Heart left ventricle (tissue), 13 donors: ENCODE data around the gene GAS1.

ENCODE experiments used
- CTCF ChIP-seq, 12 donors: fragments of 200-600 bp; sonication (generic) in 4 of 12; IDR thresholded peaks; one replicate each; pipeline versions ENCODE4 v1.5.0 to v1.8.0; 2018 to 2022; ENCODE audit warnings: antibody characterized with exemption in 12 of 12, mild to moderate bottlenecking in 5 of 12
- POLR2A ChIP-seq, 2 donors: fragments of 450-650 bp; IDR thresholded peaks; one replicate each; pipeline ENCODE4 v1.6.1; 2017; ENCODE audit warnings: antibody characterized with exemption in 2 of 2, mild to moderate bottlenecking in 2 of 2, moderate library complexity in 2 of 2
- donor health status: ischemic (EF 13 %, LVEDD 7.1; RV severe dilation, severe dysfunction).
- donor health status: DM: no; HTN: yes; CAD: no.
- donor health status: DM: no; HTN: no; CAD: no.
- donor health status: ischemic (EF 25% LVEDD 6.9; RV normal size, moderate dysfunction).
- donor health status: ischemic (EF 25% LVEDD 5.7; RV mildly dilated, moderate dysfunction).
- donor health status: ischemic (EF 35%, LVEDD 5.7; RV mildly dilated, moderate dysfunction).
- donor health status: nonischemic (EF 11% LVEDD 7.7; RV severe dilation, severe dysfunction).
- donor health status: DM: yes; HTN: yes; CAD: no.
- donor health status: PGD.
- donor health status: ischemic (EF 29% LVEDD 5.4; RV normal size, mild dysfunction).
- donor health status: nonischemic (EF 23%, LVEDD 6.1; RV moderate dilation, normal function).

DNA sequence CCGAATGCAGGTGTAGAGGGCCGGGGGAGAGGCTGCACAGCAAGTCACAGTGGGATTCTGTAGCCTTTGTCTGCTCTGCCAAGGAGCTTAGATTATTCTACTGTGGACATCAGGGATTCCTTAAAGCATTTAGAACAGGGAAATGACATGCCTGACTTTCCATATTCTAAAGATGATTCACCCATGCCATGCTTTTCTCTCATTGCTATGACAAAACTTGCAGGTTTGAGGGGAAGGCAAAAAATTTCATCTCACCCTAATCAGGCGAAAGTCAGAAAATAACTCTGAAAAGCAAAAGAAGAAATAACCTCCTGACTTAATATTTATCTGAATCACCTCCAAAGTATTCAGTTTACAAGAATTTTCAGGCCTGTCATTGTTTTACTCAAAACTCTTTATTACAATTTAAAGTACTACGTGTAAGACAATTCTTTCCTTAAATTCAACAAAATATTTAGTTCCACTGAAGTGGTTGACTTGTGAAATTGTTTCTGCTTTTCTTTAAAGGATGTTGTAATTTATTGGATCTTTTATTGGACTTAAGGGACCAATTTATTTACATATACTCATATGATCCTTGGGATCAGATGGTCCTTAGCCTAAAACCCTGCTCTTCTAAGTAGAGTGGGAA, 30.0 kb upstream of the GAS1 start:
- TF ChIP-seq CTCF (IDR thresholded peaks at IDR 0.05): no peak
- TF ChIP-seq POLR2A (IDR thresholded peaks at IDR 0.05): no peak
